IPS DF 6.9 (cell line): Measurements from ENCODE around the gene PPDPF.

Experiments used
- DNase-seq: peaks from one replicate; pipeline ENCODE4 v3.0.0-alpha.2; 2013; ENCODE audit warnings: low read depth, low spot score
- H3K27ac ChIP-seq: one replicate; pipeline ENCODE4 v1.5.1; 2013; ENCODE audit warnings: low read length, control low read depth
- H3K27me3 ChIP-seq: 2 replicates; pipeline ENCODE4 v1.6.1; 2013; ENCODE audit warnings: mild to moderate bottlenecking, low read length; ENCODE audit not compliant: control insufficient read depth, insufficient read depth
- H3K36me3 ChIP-seq: 2 replicates; pipeline ENCODE4 v1.6.1; 2013; ENCODE audit warnings: low read length; ENCODE audit not compliant: control insufficient read depth, insufficient read depth
- H3K4me1 ChIP-seq: 2 replicates; pipeline ENCODE4 v1.6.1; 2013; ENCODE audit warnings: low read length; ENCODE audit not compliant: control insufficient read depth, insufficient read depth
- H3K4me3 ChIP-seq: 2 replicates; pipeline ENCODE4 v1.5.1; 2013; ENCODE audit warnings: mild to moderate bottlenecking, low read length
- H3K9me3 ChIP-seq: 2 replicates; pipeline ENCODE4 v1.6.1; 2013; ENCODE audit warnings: low read length, inconsistent platforms; ENCODE audit not compliant: control insufficient read depth, insufficient read depth
- WGBS: extraction: QIAGEN DNeasy Blood & Tissue Kit; methylation state at CpG from one replicate; pipeline ENCODE4 v1.1.7; 2013; ENCODE audit warnings: mixed read lengths, missing lambda C conversion rate; ENCODE audit not compliant: insufficient read length, insufficient coverage; 5-methylcytosine and 5-hydroxymethylcytosine counted together

PPDPF gene

GRCh38 chr20:63544241-63544957, 23.8 kb downstream of the PPDPF start:
- H3K36me3 ChIP-seq = no peaks in the 10 kb centered on the region; the same call in 1 of the 2 replicates
- DNase-seq = no peak
- H3K4me3 ChIP-seq = no peak overlapping the region
- no CpG with 5 or more reads among the region's 27 CpGs for WGBS
- H3K27ac ChIP-seq = no peak overlapping the region
- H3K27me3 ChIP-seq = no peaks in the 10 kb centered on the region
- no peaks in the 10 kb centered on the region for H3K9me3 ChIP-seq
- peaks cover 6% of the 10 kb centered on the region for H3K4me1 ChIP-seq

- no peaks in the 10 kb centered on the region for H3K9me3 ChIP-seq
- H3K4me1 ChIP-seq = peaks cover 6% of the 10 kb centered on the region
- H3K27me3 ChIP-seq = no peaks in the 10 kb centered on the region
- DNase-seq = no peak
- no peak overlapping the region for H3K27ac ChIP-seq
- no CpG with 5 or more reads among the region's 19 CpGs for WGBS
- no peak overlapping the region for H3K4me3 ChIP-seq
- no peaks in the 10 kb centered on the region; the same call in 1 of the 2 replicates for H3K36me3 ChIP-seq
Observed at GRCh38 chr20:63544958-63545516, 24.5 kb downstream of the PPDPF start.

- H3K4me1 ChIP-seq = peaks cover 6% of the 10 kb centered on the region
- H3K9me3 ChIP-seq = no peaks in the 10 kb centered on the region
- no peak overlapping the region for H3K27ac ChIP-seq
- H3K27me3 ChIP-seq = no peaks in the 10 kb centered on the region
- no peak overlapping the region for H3K4me3 ChIP-seq
- DNase-seq = no peak
- no CpG with 5 or more reads among the region's 6 CpGs for WGBS
- no peaks in the 10 kb centered on the region; the same call in 1 of the 2 replicates for H3K36me3 ChIP-seq
Observed at GRCh38 chr20:63545814-63546213, 25.2 kb downstream of the PPDPF start.

- H3K4me1 ChIP-seq = peaks cover 6% of the 10 kb centered on the region
- H3K36me3 ChIP-seq = no peaks in the 10 kb centered on the region; the same call in 1 of the 2 replicates
- no peaks in the 10 kb centered on the region for H3K9me3 ChIP-seq
- H3K27me3 ChIP-seq = no peaks in the 10 kb centered on the region
- no peak overlapping the region for H3K4me3 ChIP-seq
- H3K27ac ChIP-seq = no peak overlapping the region
- DNase-seq = no peak
- no CpG with 5 or more reads among the region's 20 CpGs for WGBS
Observed at GRCh38 chr20:63546256-63546955, 25.8 kb downstream of the PPDPF start.

- H3K27ac ChIP-seq = no peak overlapping the region
- no CpG with 5 or more reads among the region's 58 CpGs for WGBS
- H3K4me3 ChIP-seq = no peak overlapping the region
- no peaks in the 10 kb centered on the region for H3K27me3 ChIP-seq
- H3K4me1 ChIP-seq = peaks cover 7% of the 10 kb centered on the region
- no peaks in the 10 kb centered on the region; the same call in 1 of the 2 replicates for H3K36me3 ChIP-seq
- DNase-seq = no peak
- H3K9me3 ChIP-seq = no peaks in the 10 kb centered on the region
Observed at GRCh38 chr20:63546956-63547724, 26.6 kb downstream of the PPDPF start.

GRCh38 chr20:63547725-63548480, 27.3 kb downstream of the PPDPF start, which contains the start of gene SRMS:
Gene SRMS (minus strand): TSS chr20:63547749. CDS start chr20:63547463, 286 bp downstream.
- Histone ChIP-seq H3K4me1 (peaks cover 10% of the 10 kb centered on the region), H3K27ac (no peak within 1 kb of the TSS), H3K9me3 (no peaks in the 10 kb centered on the region), H3K4me3 (no peak within 1 kb of the TSS), H3K27me3 (no peaks in the 10 kb centered on the region), H3K36me3 (no peaks in the 10 kb centered on the region; the same call in 1 of the 2 replicates)
- no CpG with 5 or more reads among the region's 35 CpGs for WGBS
- DNase-seq = no peak

GRCh38 chr20:63548542-63548941, 28.0 kb downstream of the PPDPF start:
- no peak overlapping the region for H3K27ac ChIP-seq
- H3K4me3 ChIP-seq = no peak overlapping the region
- no peaks in the 10 kb centered on the region; the same call in 1 of the 2 replicates for H3K36me3 ChIP-seq
- H3K4me1 ChIP-seq = peaks cover 10% of the 10 kb centered on the region
- DNase-seq = no peak
- no peaks in the 10 kb centered on the region for H3K9me3 ChIP-seq
- no CpG with 5 or more reads among the region's 11 CpGs for WGBS
- no peaks in the 10 kb centered on the region for H3K27me3 ChIP-seq

GRCh38 chr20:63549019-63549418, 28.5 kb downstream of the PPDPF start:
- no peaks in the 10 kb centered on the region for H3K9me3 ChIP-seq
- H3K36me3 ChIP-seq = no peaks in the 10 kb centered on the region; the same call in 1 of the 2 replicates
- WGBS = no CpG with 5 or more reads among the region's 25 CpGs
- H3K27me3 ChIP-seq = no peaks in the 10 kb centered on the region
- H3K4me1 ChIP-seq = peaks cover 10% of the 10 kb centered on the region
- no peak overlapping the region for H3K4me3 ChIP-seq
- no peak overlapping the region for H3K27ac ChIP-seq
- DNase-seq = no peak

- Histone ChIP-seq H3K4me3 (no peak overlapping the region), H3K36me3 (no peaks in the 10 kb centered on the region; the same call in 1 of the 2 replicates), H3K27me3 (no peaks in the 10 kb centered on the region), H3K27ac (no peak overlapping the region), H3K4me1 (peaks cover 14% of the 10 kb centered on the region), H3K9me3 (no peaks in the 10 kb centered on the region)
- no CpG with 5 or more reads among the region's 18 CpGs for WGBS
- no peak for DNase-seq
Observed at GRCh38 chr20:63549679-63550282, 29.2 kb downstream of the PPDPF start.
